ENCODE measurements around the gene DAAM2. TPM values are rescaled to one million over a fixed set of nuclear protein-coding genes. Genes with fewer than 3 reads are reported as not detected.
A peak's percentile ranks its signal among the peaks of the same experiment; 100 is the strongest.

DAAM2 gene
- total and polyA plus RNA-seq, 9 of the 15 experiments (the other 6 are each of a cell fraction or from before 2014, with no cell fraction given), result 0.01 to 0.07 TPM; not detected in 7

DNA sequence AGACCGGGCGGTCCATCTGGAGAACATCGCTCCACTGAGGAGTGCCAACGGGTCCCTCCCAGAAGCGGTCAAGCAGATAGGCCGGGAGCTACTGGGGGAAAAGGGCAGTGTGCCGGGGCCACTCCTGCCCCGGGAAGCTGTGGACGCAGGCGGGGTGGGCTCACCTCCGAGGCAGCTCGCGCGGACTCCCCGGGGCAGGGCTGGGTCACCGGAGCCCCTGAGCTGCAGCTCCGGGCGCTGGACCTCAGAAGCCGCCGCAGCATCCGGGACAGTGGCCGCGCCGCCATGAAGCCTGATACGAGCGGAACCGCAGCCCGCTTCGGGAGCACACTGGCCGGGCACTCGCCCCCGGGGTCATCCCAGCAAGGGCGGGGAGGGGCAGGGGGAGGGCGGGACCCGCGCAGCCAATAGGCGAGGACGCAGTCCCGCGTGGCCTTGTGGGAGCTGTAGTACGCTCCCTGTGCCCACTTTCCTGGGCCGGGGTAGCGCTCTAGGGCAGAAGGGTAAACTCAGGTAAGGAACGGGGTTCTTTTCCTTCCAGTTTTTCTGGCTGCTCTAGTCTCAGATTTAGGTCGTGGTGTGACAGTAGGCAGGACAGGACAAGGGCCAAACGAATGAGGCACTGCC is 142.1 kb downstream of the DAAM2 start, which contains the start of gene MOCS1 (continued):
- TF ChIP-seq, protein P1, sequence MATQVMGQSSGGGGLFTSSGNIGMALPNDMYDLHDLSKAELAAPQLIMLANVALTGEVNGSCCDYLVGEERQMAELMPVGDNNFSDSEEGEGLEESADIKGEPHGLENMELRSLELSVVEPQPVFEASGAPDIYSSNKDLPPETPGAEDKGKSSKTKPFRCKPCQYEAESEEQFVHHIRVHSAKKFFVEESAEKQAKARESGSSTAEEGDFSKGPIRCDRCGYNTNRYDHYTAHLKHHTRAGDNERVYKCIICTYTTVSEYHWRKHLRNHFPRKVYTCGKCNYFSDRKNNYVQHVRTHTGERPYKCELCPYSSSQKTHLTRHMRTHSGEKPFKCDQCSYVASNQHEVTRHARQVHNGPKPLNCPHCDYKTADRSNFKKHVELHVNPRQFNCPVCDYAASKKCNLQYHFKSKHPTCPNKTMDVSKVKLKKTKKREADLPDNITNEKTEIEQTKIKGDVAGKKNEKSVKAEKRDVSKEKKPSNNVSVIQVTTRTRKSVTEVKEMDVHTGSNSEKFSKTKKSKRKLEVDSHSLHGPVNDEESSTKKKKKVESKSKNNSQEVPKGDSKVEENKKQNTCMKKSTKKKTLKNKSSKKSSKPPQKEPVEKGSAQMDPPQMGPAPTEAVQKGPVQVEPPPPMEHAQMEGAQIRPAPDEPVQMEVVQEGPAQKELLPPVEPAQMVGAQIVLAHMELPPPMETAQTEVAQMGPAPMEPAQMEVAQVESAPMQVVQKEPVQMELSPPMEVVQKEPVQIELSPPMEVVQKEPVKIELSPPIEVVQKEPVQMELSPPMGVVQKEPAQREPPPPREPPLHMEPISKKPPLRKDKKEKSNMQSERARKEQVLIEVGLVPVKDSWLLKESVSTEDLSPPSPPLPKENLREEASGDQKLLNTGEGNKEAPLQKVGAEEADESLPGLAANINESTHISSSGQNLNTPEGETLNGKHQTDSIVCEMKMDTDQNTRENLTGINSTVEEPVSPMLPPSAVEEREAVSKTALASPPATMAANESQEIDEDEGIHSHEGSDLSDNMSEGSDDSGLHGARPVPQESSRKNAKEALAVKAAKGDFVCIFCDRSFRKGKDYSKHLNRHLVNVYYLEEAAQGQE (IDR thresholded peaks at IDR 0.05; ENCODE audit: borderline replicate concordance), result no peak
- TF ChIP-seq, protein P1 (CRISPR knock-in tag; IDR thresholded peaks at IDR 0.05; ENCODE audit: low read depth), result peak; percentile 33; the same call in 1 of the 2 replicates
- TF ChIP-seq POLR2A (conservative IDR thresholded peaks at IDR 0.05), result peak; percentile 58; the same call in 1 of the 2 replicates
- no peak for TF ChIP-seq CTCF (IDR thresholded peaks at IDR 0.05 in 2 of 3, conservative IDR thresholded peaks at IDR 0.05 in 1 of 3; ENCODE audit: insufficient read depth in 2 of 3, low read depth in 1 of 3, low read length in 3 of 3)
- TF ChIP-seq ZNF696 (CRISPR knock-in tag; conservative IDR thresholded peaks at IDR 0.05), result no peak
- peak; percentile 32; the same call in 1 of the 2 replicates for TF ChIP-seq ETV1 (tag; conservative IDR thresholded peaks at IDR 0.05; ENCODE audit: low read depth)
- peak; percentile 50 for TF ChIP-seq HMGN3 (IDR thresholded peaks at IDR 0.05; ENCODE audit: borderline replicate concordance, extremely low read depth, insufficient read length, low read depth, low read length)
- no peak for TF ChIP-seq ZNF75A (CRISPR knock-in tag; IDR thresholded peaks at IDR 0.05)
- peak; percentile 35; the same call in 1 of the 2 replicates for TF ChIP-seq ATF7 (IDR thresholded peaks at IDR 0.05)
- TF ChIP-seq HCFC1 (IDR thresholded peaks at IDR 0.05; ENCODE audit: low read depth, low read length), result peak; percentile 88
- no peak for TF ChIP-seq FUS (optimal IDR thresholded peaks at IDR 0.05; ENCODE audit: low read depth, low read length)
- TF ChIP-seq GABPA (tag; conservative IDR thresholded peaks at IDR 0.05; ENCODE audit: low read depth), result peak; percentile 74
- peak; percentile 91 for TF ChIP-seq POLR2G (IDR thresholded peaks at IDR 0.05; ENCODE audit: low read depth, low read length)
- peak; percentile 84 for TF ChIP-seq RBFOX2 (IDR thresholded peaks at IDR 0.05; ENCODE audit: low read depth, low read length)
- TF ChIP-seq ZNF12 (CRISPR knock-in tag; IDR thresholded peaks at IDR 0.05), result 0 out of 2 replicates have a peak, but pooled peaks have one; percentile 26
